Endothelial cell of umbilical vein (primary cell): ENCODE measurements around the gene COLEC11. TPM values are rescaled to one million over a fixed set of nuclear protein-coding genes. Genes with fewer than 3 reads are reported as not detected.

Source experiments
- BruUV-seq: library from RNA; stranded (reverse); fragments of 400-500 nt; replicated peaks from 2 replicates; lab custom pipeline; 2021; lab: Mats Ljungman, UMichigan
- CTCF ChIA-PET: fragments of 300-600, 350-600 bp; sonication (Branson Sonifier 250); formaldehyde crosslinking; loops from one replicate; lab custom pipeline; 2021; ENCODE audit warnings: antibody characterized with exemption, inconsistent platforms; lab: Charles Lee
- POLR2A ChIA-PET: fragments of 300-600, 350-600 bp; sonication (Branson Sonifier 250); formaldehyde crosslinking; loops from one replicate; lab custom pipeline; 2021; ENCODE audit warnings: antibody characterized with exemption, inconsistent platforms; lab: Charles Lee
- DNase-seq: peaks from one replicate; pipeline ENCODE4 v3.0.0-alpha.2; 2011; ENCODE audit warnings: low read depth, low spot score
- FAIRE-seq: peaks from 2 replicates; lab custom pipeline; 2011; peaks lifted over from hg19 to GRCh38; lab: Jason Lieb, UNC
- H2AFZ ChIP-seq: 2 replicates; pipeline ENCODE4 v1.6.0; 2012; ENCODE audit warnings: low read depth, low read length, control low read depth, inconsistent platforms
- H3K27ac ChIP-seq: 2 replicates; pipeline ENCODE4 v1.5.1; 2011; ENCODE audit warnings: low read depth, mild to moderate bottlenecking, control low read depth, low read length, moderate library complexity; ENCODE audit not compliant: insufficient read depth
- H3K27me3 ChIP-seq, 2 experiments: 2 replicates each; pipeline versions ENCODE4 v1.6.0 to v1.6.1; 2011; ENCODE audit warnings: low read length in 2 of 2, mixed read lengths in 1 of 2; ENCODE audit not compliant: control insufficient read depth in 2 of 2, insufficient read depth in 2 of 2
- H3K36me3 ChIP-seq, 2 experiments: 2 replicates in 1 of 2; 3 replicates in 1 of 2; pipeline ENCODE4 v1.5.1; 2011; ENCODE audit warnings: low read length in 2 of 2, mild to moderate bottlenecking in 1 of 2, moderate library complexity in 1 of 2; ENCODE audit not compliant: control insufficient read depth in 2 of 2, insufficient read depth in 2 of 2; ENCODE audit errors: extremely low read depth in 1 of 2
- H3K4me1 ChIP-seq: 3 replicates; pipeline ENCODE4 v1.5.1; 2011; ENCODE audit warnings: mild to moderate bottlenecking, low read length; ENCODE audit not compliant: control insufficient read depth, insufficient read depth; ENCODE audit errors: extremely low read depth
- H3K4me2 ChIP-seq: 2 replicates; pipeline ENCODE4 v1.6.1; 2011; ENCODE audit warnings: low read length, control low read depth, mixed read lengths; ENCODE audit not compliant: insufficient read depth
- H3K4me3 ChIP-seq, 3 experiments: fragments of 200-600 bp in 1 of 3; sonication (generic), shearing (Covaris generic) in 1 of 3; replicated peaks in 1 of 3; 2 replicates each; pipeline ENCODE4 v1.5.1; 2011 to 2016; ENCODE audit warnings: control low read depth in 3 of 3, low read length in 3 of 3, mild to moderate bottlenecking in 2 of 3, inconsistent platforms in 1 of 3, low read depth in 1 of 3, moderate library complexity in 1 of 3; ENCODE audit not compliant: insufficient read depth in 1 of 3
- H3K79me2 ChIP-seq: 2 replicates; pipeline ENCODE4 v1.6.0; 2012; ENCODE audit warnings: low read length, inconsistent platforms; ENCODE audit not compliant: control insufficient read depth, insufficient read depth
- H3K9ac ChIP-seq: replicated peaks from 2 replicates; pipeline ENCODE3; 2011; ENCODE audit warnings: low read length, control low read depth; ENCODE audit not compliant: insufficient read depth; ENCODE audit errors: extremely low read depth
- H3K9me1 ChIP-seq: replicated peaks from 3 replicates; pipeline ENCODE4 v1.6.0; 2011; ENCODE audit warnings: mild to moderate bottlenecking, low read length; ENCODE audit not compliant: control insufficient read depth, insufficient read depth; ENCODE audit errors: extremely low read depth
- H3K9me3 ChIP-seq: replicated peaks from 2 replicates; pipeline ENCODE4 v1.5.1; 2012; ENCODE audit warnings: low read length, inconsistent platforms; ENCODE audit not compliant: control insufficient read depth, insufficient read depth
- H4K20me1 ChIP-seq: replicated peaks from 2 replicates; pipeline ENCODE3; 2011; ENCODE audit warnings: mild to moderate bottlenecking, low read length; ENCODE audit not compliant: control insufficient read depth, insufficient read depth; ENCODE audit errors: extremely low read depth
- EZH2 ChIP-seq: IDR thresholded peaks from 2 replicates; pipeline ENCODE4 v1.6.1; 2012; ENCODE audit warnings: borderline replicate concordance, low read depth, mild to moderate bottlenecking, moderate library complexity, low read length, inconsistent platforms; ENCODE audit not compliant: severe bottlenecking
- FOS ChIP-seq: IDR thresholded peaks from 2 replicates; pipeline ENCODE4 v1.6.1; 2011; ENCODE audit warnings: mild to moderate bottlenecking, low read length, moderate library complexity, borderline replicate concordance; ENCODE audit not compliant: insufficient read depth
- GATA2 ChIP-seq: IDR thresholded peaks from 2 replicates; pipeline ENCODE4 v1.7.0; 2011; ENCODE audit warnings: low read depth, mild to moderate bottlenecking, moderate library complexity, mixed read lengths, low read length; ENCODE audit not compliant: insufficient read length, insufficient read depth
- JUN ChIP-seq: IDR thresholded peaks from 2 replicates; pipeline ENCODE4 v1.6.1; 2011; ENCODE audit warnings: borderline replicate concordance, low read depth; ENCODE audit not compliant: insufficient read length, insufficient read depth
- MAX ChIP-seq: IDR thresholded peaks from 2 replicates; pipeline ENCODE4 v1.6.1; 2011; ENCODE audit not compliant: insufficient read depth, insufficient read length
- MYC ChIP-seq: IDR thresholded peaks from one replicate; pipeline ENCODE4 v1.6.1; 2011; ENCODE audit warnings: mild to moderate bottlenecking, low read depth, low read length
- POLR2A ChIP-seq: IDR thresholded peaks from 2 replicates; pipeline ENCODE4 v1.6.1; 2012; ENCODE audit warnings: low read depth, mild to moderate bottlenecking, control low read depth, low read length
- POLR2AphosphoS5 ChIP-seq: IDR thresholded peaks from 2 replicates; pipeline ENCODE4 v1.6.1; 2012; ENCODE audit warnings: low read depth, mild to moderate bottlenecking, control low read depth, low read length, moderate library complexity; ENCODE audit not compliant: insufficient read depth
- dilution Hi-C: fragments of 300-500 bp; cut with MboI; formaldehyde crosslinking; loops from one replicate; pipeline ENCODE4 v1.15.0; 2019; ENCODE audit warnings: low sequenced_read_pairs; ENCODE audit not compliant: extremely low pct_ligation_motif_present
- intact Hi-C: fragments of 100-400 bp; cut with micrococcal nuclease; formaldehyde crosslinking; loops from one replicate; pipeline ENCODE4 v1.10.0; 2022
- polyA plus RNA-seq, 4 experiments: library from polyadenylated mRNA; depleted of rRNA in 3 of 4; stranded (reverse) in 3 of 4; unstranded in 1 of 4; fragments of >200 nt; gene quantifications; 2 replicates each; pipeline versions ENCODE4 v1.2.1 to v1.2.3, GENCODE V29; 2011 to 2012; ENCODE audit warnings: missing spikeins in 1 of 4
- total RNA-seq: library from RNA; stranded (reverse); gene quantifications from 2 replicates; pipeline ENCODE4 v1.2.3, GENCODE V29; 2021
- TF ChIP-seq, protein P1 (sequence below), 2 donors: IDR thresholded peaks; 1 replicate in 1 of 2; 2 replicates in 1 of 2; pipeline ENCODE4 v1.5.1; 2011; ENCODE audit warnings: low read length in 2 of 2, mild to moderate bottlenecking in 2 of 2, moderate library complexity in 2 of 2, control low read depth in 1 of 2, inconsistent platforms in 1 of 2, low read depth in 1 of 2; ENCODE audit not compliant: insufficient read depth in 1 of 2; ENCODE audit errors: extremely low read depth in 1 of 2

COLEC11 gene
- total and polyA plus RNA-seq, 2 donors (not counting 3 experiments of a cell fraction or from before 2014, with no cell fraction given): 0.15 TPM; not detected in 1

DNA sequence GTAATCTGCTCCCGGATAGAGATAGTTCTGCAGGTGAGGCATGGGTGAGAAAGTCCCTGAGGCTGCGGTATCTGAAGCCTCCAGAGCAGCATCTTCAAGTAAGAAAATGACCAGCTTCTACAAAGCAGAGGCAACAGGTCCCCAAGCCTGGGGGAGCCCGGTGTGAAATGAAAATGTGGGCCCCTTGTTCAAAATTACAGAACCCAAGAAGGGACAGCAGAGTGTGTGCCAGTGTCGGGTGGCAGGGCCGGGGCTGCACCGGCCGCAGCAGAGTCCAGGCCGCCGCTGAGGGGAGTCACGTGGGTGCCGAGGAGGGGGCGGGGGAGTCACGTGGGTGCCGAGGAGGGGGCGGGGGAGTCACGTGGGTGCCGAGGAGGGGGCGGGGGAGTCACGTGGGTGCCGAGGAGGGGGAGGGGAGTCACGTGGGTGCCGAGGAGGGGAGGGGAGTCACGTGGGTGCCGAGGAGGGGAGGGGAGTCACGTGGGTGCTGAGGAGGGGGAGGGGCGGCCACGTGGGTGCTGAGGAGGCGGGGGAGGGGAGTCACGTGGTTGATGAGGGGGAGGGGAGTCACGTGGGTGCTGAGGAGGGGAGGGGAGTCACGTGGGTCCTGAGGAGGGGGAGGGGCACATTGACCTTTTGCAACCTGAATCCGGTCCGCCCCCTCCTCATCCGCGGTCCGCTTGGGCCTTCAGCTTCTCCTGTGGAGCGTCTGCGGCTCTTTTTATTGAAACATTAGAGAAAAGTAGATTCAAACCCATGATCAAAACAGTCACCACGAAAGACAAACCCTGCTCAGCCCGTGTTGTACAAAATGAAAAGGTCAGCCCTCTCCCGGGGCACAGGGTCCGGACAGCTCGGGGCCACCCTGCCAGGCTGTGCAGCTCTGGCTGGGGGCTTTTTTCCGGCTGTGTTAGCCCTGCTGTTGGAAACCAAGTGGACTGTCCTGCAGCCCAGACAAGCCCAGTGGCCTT lies 10.4 kb downstream of the COLEC11 start:
- no peak for FAIRE-seq
- Histone ChIP-seq H3K4me1 (no peaks in the 10 kb centered on the region), H3K79me2 (no peaks in the 10 kb centered on the region), H3K4me2 (no peak overlapping the region), H3K36me3 (no peaks in the 10 kb centered on the region), H3K9ac (no peak overlapping the region), H4K20me1 (no peaks in the 10 kb centered on the region), H3K9me1 (no peaks in the 10 kb centered on the region), H3K4me3 (no peak overlapping the region), H3K27ac (no peak overlapping the region), H3K27me3 (no peaks in the 10 kb centered on the region), H2AFZ (no peak overlapping the region), H3K9me3 (no peaks in the 10 kb centered on the region)
- ChIA-PET CTCF (no interaction called here), POLR2A (no interaction called here)
- TF ChIP-seq POLR2AphosphoS5 (no peak), MAX (peak; percentile 40), FOS (no peak)
- BruUV-seq: no TSS peak
- no peak for DNase-seq
- dilution Hi-C loops (no loop called here), intact Hi-C loops (no loop called here)

DNA sequence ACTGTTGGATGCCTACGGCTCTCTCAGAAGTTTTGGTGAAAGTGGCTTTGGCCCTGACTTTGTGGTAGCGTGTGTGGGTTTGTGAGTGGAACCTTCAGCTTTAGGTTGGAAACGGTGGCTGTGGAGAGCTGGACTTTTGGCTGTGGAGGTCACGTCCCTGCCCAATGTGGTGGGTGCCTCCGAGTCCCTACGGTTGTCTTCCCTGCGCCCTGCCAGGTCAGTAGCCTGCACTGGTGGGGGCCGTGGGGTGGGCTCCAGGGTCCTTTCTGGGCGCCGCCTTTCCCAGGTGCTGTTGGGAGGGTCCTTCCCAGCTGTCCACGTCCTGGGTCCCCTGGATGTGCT lies 11.1 kb downstream of the COLEC11 start:
- H3K9ac ChIP-seq: no peak overlapping the region
- FAIRE-seq (no peak), DNase-seq (no peak)
- no peaks in the 10 kb centered on the region for H3K9me1 ChIP-seq
- no peaks in the 10 kb centered on the region for H4K20me1 ChIP-seq
- BruUV-seq: no TSS peak
- no peaks in the 10 kb centered on the region for H3K4me1 ChIP-seq
- CTCF ChIA-PET: no interaction called here
- TF ChIP-seq MYC (no peak), POLR2A (no peak), FOS (no peak), JUN (no peak), EZH2 (no peak), POLR2AphosphoS5 (no peak), GATA2 (no peak), MAX (no peak)
- TF ChIP-seq, protein P1, sequence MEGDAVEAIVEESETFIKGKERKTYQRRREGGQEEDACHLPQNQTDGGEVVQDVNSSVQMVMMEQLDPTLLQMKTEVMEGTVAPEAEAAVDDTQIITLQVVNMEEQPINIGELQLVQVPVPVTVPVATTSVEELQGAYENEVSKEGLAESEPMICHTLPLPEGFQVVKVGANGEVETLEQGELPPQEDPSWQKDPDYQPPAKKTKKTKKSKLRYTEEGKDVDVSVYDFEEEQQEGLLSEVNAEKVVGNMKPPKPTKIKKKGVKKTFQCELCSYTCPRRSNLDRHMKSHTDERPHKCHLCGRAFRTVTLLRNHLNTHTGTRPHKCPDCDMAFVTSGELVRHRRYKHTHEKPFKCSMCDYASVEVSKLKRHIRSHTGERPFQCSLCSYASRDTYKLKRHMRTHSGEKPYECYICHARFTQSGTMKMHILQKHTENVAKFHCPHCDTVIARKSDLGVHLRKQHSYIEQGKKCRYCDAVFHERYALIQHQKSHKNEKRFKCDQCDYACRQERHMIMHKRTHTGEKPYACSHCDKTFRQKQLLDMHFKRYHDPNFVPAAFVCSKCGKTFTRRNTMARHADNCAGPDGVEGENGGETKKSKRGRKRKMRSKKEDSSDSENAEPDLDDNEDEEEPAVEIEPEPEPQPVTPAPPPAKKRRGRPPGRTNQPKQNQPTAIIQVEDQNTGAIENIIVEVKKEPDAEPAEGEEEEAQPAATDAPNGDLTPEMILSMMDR (IDR thresholded peaks at IDR 0.05; ENCODE audit: extremely low read depth in 1 of 2, insufficient read depth in 1 of 2, low read depth in 1 of 2, low read length in 2 of 2): no peak
- POLR2A ChIA-PET: no interaction called here
- no peak overlapping the region for H3K4me3 ChIP-seq
- no peak overlapping the region for H2AFZ ChIP-seq
- dilution Hi-C loops (no loop called here), intact Hi-C loops (no loop called here)
- no peak overlapping the region for H3K27ac ChIP-seq
- H3K9me3 ChIP-seq: no peaks in the 10 kb centered on the region
- H3K27me3 ChIP-seq: no peaks in the 10 kb centered on the region
- no peaks in the 10 kb centered on the region for H3K79me2 ChIP-seq
- H3K4me2 ChIP-seq: no peak overlapping the region
- H3K36me3 ChIP-seq: no peaks in the 10 kb centered on the region
